Esophagus squamous epithelium (tissue), 4 donors: Measurements from ENCODE around the gene FANCD2.

Experiments used
- CTCF ChIP-seq, 6 experiments: fragments of 450-650 bp in 4 of 6; fragments of 200-600 bp in 2 of 6; sonication (generic) in 2 of 6; IDR thresholded peaks; one replicate each; pipeline ENCODE4 v1.5.1; 2016 to 2019; ENCODE audit warnings: antibody characterized with exemption in 6 of 6, mild to moderate bottlenecking in 4 of 6, moderate library complexity in 4 of 6
- POLR2A ChIP-seq, 4 donors: fragments of 450-650 bp; IDR thresholded peaks; one replicate each; pipeline ENCODE4 v1.6.1; 2017; ENCODE audit warnings: antibody characterized with exemption in 4 of 4, mild to moderate bottlenecking in 4 of 4, moderate library complexity in 3 of 4

- TF ChIP-seq POLR2A (IDR thresholded peaks at IDR 0.05) (no peak), CTCF (IDR thresholded peaks at IDR 0.05) (no peak)
Observed at GRCh38 chr3:10108091-10108490, 81.9 kb downstream of the FANCD2 start, which contains the start of gene FANCD2OS.
